Mesenchymal stem cell (in vitro differentiated cells and primary cell): ENCODE results near the gene ALPP.

Source experiments
- DNase-seq: peaks from one replicate; pipeline ENCODE4 v3.0.0-alpha.2; 2013
- H2AFZ ChIP-seq: one replicate; pipeline ENCODE4 v1.6.1; 2013; ENCODE audit warnings: low read depth, mild to moderate bottlenecking, control low read depth, inconsistent platforms, low read length, moderate library complexity
- H2AK5ac ChIP-seq: 2 replicates; pipeline ENCODE4 v1.6.1; 2013; ENCODE audit warnings: low read length, moderate library complexity, mild to moderate bottlenecking, inconsistent platforms; ENCODE audit not compliant: severe bottlenecking
- H2BK120ac ChIP-seq: one replicate; pipeline ENCODE4 v1.6.1; 2013; ENCODE audit warnings: low read depth, mild to moderate bottlenecking, inconsistent platforms, low read length, moderate library complexity
- H2BK12ac ChIP-seq, 2 experiments: one replicate each; pipeline ENCODE4 v1.6.1; 2013; ENCODE audit warnings: inconsistent platforms in 2 of 2, low read length in 2 of 2, mild to moderate bottlenecking in 2 of 2, moderate library complexity in 2 of 2, control low read depth in 1 of 2
- H2BK15ac ChIP-seq: one replicate; pipeline ENCODE4 v1.6.1; 2013; ENCODE audit warnings: mild to moderate bottlenecking, low read depth, inconsistent platforms; ENCODE audit not compliant: poor library complexity, severe bottlenecking
- H2BK5ac ChIP-seq: 2 replicates; pipeline ENCODE4 v1.6.1; 2013; ENCODE audit warnings: low read depth, mild to moderate bottlenecking, low read length, control low read depth, inconsistent platforms; ENCODE audit not compliant: poor library complexity, severe bottlenecking
- H3K14ac ChIP-seq, 2 experiments: one replicate each; pipeline ENCODE4 v1.6.1; 2013; ENCODE audit warnings: inconsistent platforms in 2 of 2, low read length in 2 of 2, control low read depth in 1 of 2, mild to moderate bottlenecking in 1 of 2, moderate library complexity in 1 of 2
- H3K18ac ChIP-seq, 2 experiments: one replicate each; pipeline ENCODE4 v1.6.1; 2013; ENCODE audit warnings: inconsistent platforms in 2 of 2, low read length in 2 of 2, control low read depth in 1 of 2, low read depth in 1 of 2, mild to moderate bottlenecking in 1 of 2
- H3K23ac ChIP-seq, 2 experiments: one replicate each; pipeline ENCODE4 v1.6.1; 2013; ENCODE audit warnings: inconsistent platforms in 2 of 2, low read length in 2 of 2, mild to moderate bottlenecking in 2 of 2, moderate library complexity in 2 of 2, control low read depth in 1 of 2
- H3K27ac ChIP-seq: 2 replicates; pipeline ENCODE4 v1.5.1; 2013; ENCODE audit warnings: mild to moderate bottlenecking, moderate library complexity, low read length, control low read depth, inconsistent platforms; ENCODE audit not compliant: poor library complexity, severe bottlenecking
- H3K27me3 ChIP-seq, 2 experiments: 2 replicates each; pipeline versions ENCODE4 v1.6.1 to v1.7.0; 2013; ENCODE audit warnings: low read length in 2 of 2, mild to moderate bottlenecking in 2 of 2, moderate library complexity in 2 of 2, control low read depth in 1 of 2, inconsistent platforms in 1 of 2; ENCODE audit not compliant: control insufficient read depth in 1 of 2, insufficient read depth in 1 of 2
- H3K36me3 ChIP-seq, 2 experiments: 2 replicates each; pipeline versions ENCODE4 v1.6.1 to v1.7.0; 2013; ENCODE audit warnings: low read length in 2 of 2, control low read depth in 1 of 2, inconsistent platforms in 1 of 2, low read depth in 1 of 2, mild to moderate bottlenecking in 1 of 2; ENCODE audit not compliant: insufficient read depth in 2 of 2, control insufficient read depth in 1 of 2
- H3K4ac ChIP-seq, 2 experiments: one replicate each; pipeline ENCODE4 v1.6.1; 2013; ENCODE audit warnings: inconsistent platforms in 2 of 2, low read length in 2 of 2, mild to moderate bottlenecking in 2 of 2, moderate library complexity in 2 of 2, control low read depth in 1 of 2, low read depth in 1 of 2
- H3K4me1 ChIP-seq: 2 replicates; pipeline ENCODE4 v1.6.1; 2013; ENCODE audit warnings: low read depth, low read length, control low read depth; ENCODE audit not compliant: control insufficient read depth, insufficient read depth
- H3K4me2 ChIP-seq: 2 replicates; pipeline ENCODE4 v1.6.1; 2013; ENCODE audit warnings: low read length, mild to moderate bottlenecking, inconsistent platforms; ENCODE audit not compliant: poor library complexity, severe bottlenecking
- H3K4me3 ChIP-seq, 2 experiments: 2 replicates each; pipeline versions ENCODE4 v1.5.1 to v1.7.0; 2013; ENCODE audit warnings: low read length in 2 of 2, mild to moderate bottlenecking in 2 of 2, control low read depth in 1 of 2, low read depth in 1 of 2; ENCODE audit not compliant: insufficient read depth in 1 of 2
- H3K79me1 ChIP-seq: replicated peaks from 2 replicates; pipeline ENCODE4 v1.6.1; 2013; ENCODE audit warnings: mild to moderate bottlenecking, control low read depth, low read length, inconsistent platforms; ENCODE audit not compliant: poor library complexity, severe bottlenecking
- H3K9ac ChIP-seq: 2 replicates; pipeline ENCODE4 v1.7.0; 2013; ENCODE audit warnings: mild to moderate bottlenecking, low read length, moderate library complexity
- H3K9me3 ChIP-seq: 2 replicates; pipeline ENCODE4 v1.7.0; 2013; ENCODE audit warnings: mild to moderate bottlenecking, low read length; ENCODE audit not compliant: control insufficient read depth
- H4K8ac ChIP-seq: one replicate; pipeline ENCODE4 v1.6.1; 2013; ENCODE audit warnings: inconsistent platforms, mild to moderate bottlenecking, low read length, moderate library complexity
- H4K91ac ChIP-seq: one replicate; pipeline ENCODE4 v1.6.1; 2013; ENCODE audit warnings: mild to moderate bottlenecking, low read length, inconsistent platforms
- WGBS: methylation state at CpG from one replicate; pipeline ENCODE4 v1.1.7; 2013; ENCODE audit warnings: mixed read lengths; 5-methylcytosine and 5-hydroxymethylcytosine counted together

Gene ALPP

DNA sequence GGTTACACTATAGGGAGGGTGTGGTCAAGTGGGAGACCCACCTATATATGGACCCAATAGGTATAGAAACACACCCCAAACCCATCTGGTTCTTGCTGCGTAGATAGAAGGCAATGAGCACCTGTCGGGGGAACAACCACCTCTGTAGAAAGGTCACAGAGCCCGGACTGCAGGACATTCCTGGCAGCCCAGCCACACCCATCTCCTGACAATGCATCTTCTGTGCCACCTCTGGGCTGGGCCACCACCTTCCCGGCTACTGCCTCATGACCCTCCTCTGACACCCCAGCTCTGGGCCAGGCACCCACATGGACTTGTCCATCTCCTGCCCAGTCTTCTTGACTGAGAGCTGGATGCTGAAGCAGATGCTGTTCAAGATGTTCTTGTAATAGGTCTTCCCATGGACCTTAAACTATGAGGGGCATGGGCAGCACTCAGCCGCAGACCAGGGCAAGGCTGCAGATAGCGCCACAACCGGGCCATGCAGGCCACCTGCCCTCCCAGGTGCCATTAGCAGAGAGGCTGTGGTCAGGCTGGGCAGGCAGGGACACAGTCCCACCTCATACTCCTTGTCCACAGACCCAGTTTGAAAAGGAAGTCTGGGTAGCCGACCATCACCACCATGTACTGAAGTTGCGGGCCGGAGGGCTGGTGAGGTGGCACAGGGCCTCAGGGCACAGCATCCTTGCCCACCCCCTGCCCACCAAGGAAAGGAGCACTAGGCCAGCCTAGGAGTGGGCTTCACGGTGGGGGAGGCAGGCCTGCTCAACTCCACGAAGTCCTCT lies 37.4 kb downstream of the ALPP start:
- Histone ChIP-seq H3K27me3 (peaks cover 72 to 93% of the 10 kb centered on the region in 2 experiments), H4K8ac (no peak overlapping the region), H2BK5ac (no peak overlapping the region), H3K23ac (no peak overlapping the region), H3K27ac (no peak overlapping the region), H3K9me3 (no peaks in the 10 kb centered on the region), H2AK5ac (no peak overlapping the region), H3K4me3 (no peak overlapping the region), H2AFZ (no peak overlapping the region), H4K91ac (no peak overlapping the region), H2BK12ac (no peak overlapping the region), H3K14ac (no peak overlapping the region), H3K18ac (no peak overlapping the region), H3K4me2 (no peak overlapping the region), H3K36me3 (no peaks in the 10 kb centered on the region), H3K4me1 (peaks cover 20% of the 10 kb centered on the region), H3K79me1 (no peaks in the 10 kb centered on the region), H3K9ac (no peak overlapping the region), H2BK120ac (no peak overlapping the region), H3K4ac (no peak overlapping the region), H2BK15ac (no peak overlapping the region)
- WGBS: 90% methylated on average over 12 of the region's 12 CpGs
- no peak for DNase-seq

DNA sequence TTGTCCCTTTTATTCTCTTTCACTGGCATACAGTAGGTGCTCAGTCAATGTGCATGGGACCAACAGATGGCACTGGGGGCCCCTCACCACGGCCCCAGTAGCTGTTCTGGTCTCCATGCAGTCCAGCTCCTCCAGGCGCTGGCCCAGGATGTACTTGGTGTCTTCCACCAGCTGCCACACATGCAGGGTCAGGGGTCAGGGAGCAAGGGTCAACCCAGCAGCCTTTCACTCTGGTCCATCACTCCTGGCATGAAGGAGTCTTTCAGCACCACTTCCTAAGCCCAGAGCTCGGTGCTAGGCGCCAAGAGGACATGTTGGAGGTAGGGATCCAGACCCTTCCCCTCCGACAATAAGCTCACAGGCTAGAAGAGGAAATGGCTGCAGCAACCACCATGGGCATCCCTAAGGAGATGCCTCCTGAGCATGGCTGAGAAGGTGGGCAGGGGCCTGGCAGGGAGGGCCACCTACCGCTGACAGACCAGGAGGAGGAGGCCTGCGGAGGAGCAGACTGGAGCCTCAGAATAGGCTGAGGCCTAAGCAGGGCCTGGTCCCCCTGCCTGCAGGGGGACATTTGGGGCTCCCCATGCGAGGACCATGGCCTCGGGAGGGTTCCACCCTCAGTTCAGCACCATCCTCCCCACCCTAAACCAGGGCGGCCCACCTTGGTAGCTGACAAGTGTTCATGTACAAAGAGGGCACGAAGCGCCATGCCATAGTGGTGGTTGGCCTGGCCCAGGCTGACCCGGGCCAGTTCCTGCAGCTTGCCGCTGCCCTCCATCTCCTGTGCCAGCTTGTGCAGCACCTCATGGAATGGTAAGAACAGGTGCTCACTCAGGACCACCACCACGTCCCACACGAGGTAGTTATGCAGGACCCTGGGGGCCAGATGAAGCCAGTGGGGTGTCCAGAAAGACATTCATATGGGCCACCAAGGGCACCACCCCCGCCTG lies 38.2 kb downstream of the ALPP start:
- Histone ChIP-seq H2BK12ac (no peak overlapping the region), H2AK5ac (no peak overlapping the region), H3K4me3 (no peak overlapping the region), H3K36me3 (no peaks in the 10 kb centered on the region), H3K4me2 (no peak overlapping the region), H2BK120ac (no peak overlapping the region), H3K18ac (no peak overlapping the region), H3K23ac (no peak overlapping the region), H3K9ac (no peak overlapping the region), H2AFZ (no peak overlapping the region), H2BK15ac (no peak overlapping the region), H3K27ac (no peak overlapping the region), H2BK5ac (no peak overlapping the region), H3K14ac (no peak overlapping the region), H4K8ac (no peak overlapping the region), H3K4ac (no peak overlapping the region), H3K79me1 (no peaks in the 10 kb centered on the region), H4K91ac (no peak overlapping the region), H3K9me3 (no peaks in the 10 kb centered on the region), H3K4me1 (peaks cover 22% of the 10 kb centered on the region), H3K27me3 (peaks cover 72 to 94% of the 10 kb centered on the region in 2 experiments)
- WGBS: 83% methylated on average over 17 of the region's 17 CpGs
- DNase-seq: no peak

GRCh38 chr2:232417489-232417888 lies 38.9 kb downstream of the ALPP start:
- Histone ChIP-seq H4K91ac (no peak overlapping the region), H3K79me1 (no peaks in the 10 kb centered on the region), H3K14ac (no peak overlapping the region), H3K23ac (no peak overlapping the region), H3K9me3 (no peaks in the 10 kb centered on the region), H3K9ac (no peak overlapping the region), H2BK15ac (no peak overlapping the region), H3K4me2 (no peak overlapping the region), H3K4me3 (no peak overlapping the region), H3K4me1 (peaks cover 22% of the 10 kb centered on the region), H3K18ac (no peak overlapping the region), H3K27me3 (peaks cover 78 to 94% of the 10 kb centered on the region in 2 experiments), H2AK5ac (no peak overlapping the region), H3K4ac (no peak overlapping the region), H3K27ac (no peak overlapping the region), H2AFZ (no peak overlapping the region), H2BK5ac (no peak overlapping the region), H2BK120ac (no peak overlapping the region), H3K36me3 (no peaks in the 10 kb centered on the region), H4K8ac (no peak overlapping the region), H2BK12ac (no peak overlapping the region)
- 71% methylated on average over 5 of the region's 5 CpGs for WGBS
- no peak for DNase-seq

DNA sequence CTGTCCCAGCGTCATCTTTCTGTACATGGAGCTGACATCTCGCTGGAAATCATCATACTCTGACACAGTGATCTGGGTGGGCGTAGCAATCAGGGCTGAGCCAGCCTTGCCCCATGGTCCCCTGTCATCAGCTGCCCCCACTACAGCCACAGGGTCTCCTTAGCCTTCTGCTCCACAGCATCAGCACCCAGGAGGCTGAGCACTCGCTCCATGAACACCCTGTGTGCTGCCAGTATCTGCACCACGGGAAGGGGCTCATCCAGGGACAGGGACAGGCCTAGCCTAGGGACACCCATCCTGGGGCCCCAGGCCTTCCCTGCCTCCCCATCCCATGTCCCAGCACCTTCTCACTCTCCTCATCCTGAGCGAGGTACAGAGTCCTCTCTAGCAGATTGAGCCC lies 39.5 kb downstream of the ALPP start:
- Histone ChIP-seq H2BK15ac (no peak overlapping the region), H3K14ac (no peak overlapping the region), H3K4me1 (peaks cover 22% of the 10 kb centered on the region), H3K9ac (no peak overlapping the region), H4K91ac (no peak overlapping the region), H3K4me3 (no peak overlapping the region), H3K18ac (no peak overlapping the region), H2BK120ac (no peak overlapping the region), H2AK5ac (no peak overlapping the region), H3K79me1 (no peaks in the 10 kb centered on the region), H2AFZ (no peak overlapping the region), H3K9me3 (no peaks in the 10 kb centered on the region), H2BK5ac (no peak overlapping the region), H3K36me3 (no peaks in the 10 kb centered on the region), H4K8ac (no peak overlapping the region), H2BK12ac (no peak overlapping the region), H3K4me2 (no peak overlapping the region), H3K27me3 (peaks cover 79 to 91% of the 10 kb centered on the region in 2 experiments), H3K4ac (no peak overlapping the region), H3K27ac (no peak overlapping the region), H3K23ac (no peak overlapping the region)
- 67% methylated on average over 6 of the region's 6 CpGs for WGBS
- DNase-seq: no peak
